Measurements from ENCODE around the gene PLK2.

Gene PLK2

DNA sequence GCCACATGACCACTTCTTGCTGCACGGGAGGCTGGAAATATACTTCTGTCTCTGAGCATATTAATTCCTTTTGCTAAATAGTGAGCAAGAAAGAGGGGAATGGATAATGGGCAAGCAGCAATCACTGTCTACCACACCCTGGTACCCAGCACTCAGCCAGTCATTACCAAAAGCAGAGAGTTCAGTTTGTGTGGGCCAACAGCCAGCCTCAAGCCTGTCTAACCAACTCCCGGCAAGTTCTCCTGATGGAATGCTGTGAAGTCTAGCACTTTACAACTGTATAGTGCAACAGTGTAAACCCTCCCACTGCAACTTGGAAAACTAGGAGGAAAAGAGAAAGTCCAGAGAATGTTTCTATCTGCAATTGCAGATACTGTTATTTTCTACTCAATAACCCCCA, 47.8 kb downstream of the PLK2 start:
- Histone ChIP-seq H3K36me3 (no peaks in the 10 kb centered on the region), H3K4me1 (ENCODE audit: control insufficient read depth in 1 of 2, insufficient read depth in 1 of 2, low read depth in 1 of 2, low read length in 1 of 2) (no peaks in the 10 kb centered on the region), H3K9me3 (no peaks in the 10 kb centered on the region), H3K4me3 (ENCODE audit: low read depth in 1 of 2, low read length in 1 of 2) (no peak overlapping the region), H3K27ac (no peak overlapping the region), H3K27me3 (no peaks in the 10 kb centered on the region)
- TF ChIP-seq, protein P1, sequence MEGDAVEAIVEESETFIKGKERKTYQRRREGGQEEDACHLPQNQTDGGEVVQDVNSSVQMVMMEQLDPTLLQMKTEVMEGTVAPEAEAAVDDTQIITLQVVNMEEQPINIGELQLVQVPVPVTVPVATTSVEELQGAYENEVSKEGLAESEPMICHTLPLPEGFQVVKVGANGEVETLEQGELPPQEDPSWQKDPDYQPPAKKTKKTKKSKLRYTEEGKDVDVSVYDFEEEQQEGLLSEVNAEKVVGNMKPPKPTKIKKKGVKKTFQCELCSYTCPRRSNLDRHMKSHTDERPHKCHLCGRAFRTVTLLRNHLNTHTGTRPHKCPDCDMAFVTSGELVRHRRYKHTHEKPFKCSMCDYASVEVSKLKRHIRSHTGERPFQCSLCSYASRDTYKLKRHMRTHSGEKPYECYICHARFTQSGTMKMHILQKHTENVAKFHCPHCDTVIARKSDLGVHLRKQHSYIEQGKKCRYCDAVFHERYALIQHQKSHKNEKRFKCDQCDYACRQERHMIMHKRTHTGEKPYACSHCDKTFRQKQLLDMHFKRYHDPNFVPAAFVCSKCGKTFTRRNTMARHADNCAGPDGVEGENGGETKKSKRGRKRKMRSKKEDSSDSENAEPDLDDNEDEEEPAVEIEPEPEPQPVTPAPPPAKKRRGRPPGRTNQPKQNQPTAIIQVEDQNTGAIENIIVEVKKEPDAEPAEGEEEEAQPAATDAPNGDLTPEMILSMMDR (IDR thresholded peaks at IDR 0.05) = no peak

DNA sequence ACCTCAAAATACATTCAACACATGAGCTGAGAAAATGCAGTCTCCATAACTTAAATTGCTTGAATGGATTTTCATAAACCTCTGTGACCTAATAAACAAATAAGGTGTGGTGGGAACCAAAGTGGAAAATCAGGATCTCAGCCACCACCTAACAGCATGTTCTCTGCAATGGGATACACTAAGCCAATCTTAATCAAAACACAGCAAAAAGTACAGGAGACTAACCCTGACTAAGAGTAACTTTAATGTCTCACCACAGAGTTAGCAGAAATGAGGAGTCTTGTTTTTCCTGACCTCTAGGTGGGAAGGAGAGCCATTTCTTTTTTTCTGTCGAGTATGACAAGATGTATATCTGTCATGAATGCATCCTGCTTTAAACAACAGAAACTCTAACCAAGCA, 48.5 kb downstream of the PLK2 start:
- Histone ChIP-seq H3K4me1 (ENCODE audit: control insufficient read depth in 1 of 2, insufficient read depth in 1 of 2, low read depth in 1 of 2, low read length in 1 of 2) (no peaks in the 10 kb centered on the region), H3K36me3 (no peaks in the 10 kb centered on the region), H3K4me3 (ENCODE audit: low read depth in 1 of 2, low read length in 1 of 2) (no peak overlapping the region), H3K27ac (no peak overlapping the region), H3K27me3 (no peaks in the 10 kb centered on the region), H3K9me3 (no peaks in the 10 kb centered on the region)
- TF ChIP-seq, protein P1 (IDR thresholded peaks at IDR 0.05) = no peak

DNA sequence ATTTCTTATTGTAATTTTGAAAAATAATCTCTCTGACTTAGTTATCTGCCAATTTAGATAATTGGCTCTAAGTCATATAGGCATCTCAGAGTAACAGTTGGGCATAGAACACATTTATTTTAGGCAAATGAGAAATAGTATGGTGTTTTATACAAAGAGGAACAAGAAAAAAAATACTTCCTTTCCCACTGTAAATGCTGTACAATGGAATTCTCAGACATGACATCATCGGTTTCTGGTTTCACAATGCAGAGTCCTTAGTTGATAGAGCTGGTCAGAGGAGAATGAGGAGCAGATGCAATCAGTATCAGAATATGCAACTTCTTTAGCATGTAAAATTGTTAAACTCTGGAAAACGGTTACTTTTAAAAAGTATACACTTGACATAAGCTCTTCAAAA, 49.4 kb downstream of the PLK2 start:
- Histone ChIP-seq H3K9me3 (no peaks in the 10 kb centered on the region), H3K4me1 (ENCODE audit: control insufficient read depth in 1 of 2, insufficient read depth in 1 of 2, low read depth in 1 of 2, low read length in 1 of 2) (no peaks in the 10 kb centered on the region), H3K27ac (no peak overlapping the region), H3K4me3 (ENCODE audit: low read depth in 1 of 2, low read length in 1 of 2) (no peak overlapping the region), H3K36me3 (no peaks in the 10 kb centered on the region), H3K27me3 (no peaks in the 10 kb centered on the region)
- TF ChIP-seq, protein P1 (IDR thresholded peaks at IDR 0.05) = no peak

DNA sequence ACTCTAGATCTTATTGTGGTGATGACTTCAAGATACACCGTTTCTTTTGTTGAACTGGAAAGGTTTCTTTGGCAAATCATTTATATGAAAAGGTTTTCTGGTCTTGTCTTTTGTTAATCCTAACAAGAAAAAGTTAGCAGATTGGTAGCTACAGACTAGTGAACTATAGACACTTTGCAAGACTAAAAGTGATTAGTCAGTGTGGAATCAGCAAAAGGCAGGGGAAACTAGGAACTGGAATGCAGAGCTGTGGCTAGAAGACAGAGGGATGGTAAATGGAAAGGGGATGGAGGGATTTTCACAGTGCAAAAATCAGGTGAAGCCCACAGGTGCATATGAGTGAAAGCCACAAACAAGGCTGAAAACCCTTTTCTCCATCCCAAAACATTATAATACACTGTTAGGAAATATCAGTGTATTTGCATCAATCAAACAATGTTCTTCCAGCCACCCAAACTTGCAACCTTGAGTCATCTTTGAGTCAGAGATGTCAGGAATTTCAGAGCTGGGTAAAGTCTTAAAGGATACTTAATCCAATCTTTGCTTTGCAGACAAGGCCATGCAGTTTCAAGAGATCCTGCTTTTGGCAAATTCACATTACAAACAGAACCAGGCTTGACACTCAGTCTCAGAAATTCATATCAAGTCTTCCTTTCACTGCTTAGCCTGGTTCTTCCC, 52.7 kb downstream of the PLK2 start:
- H3K4me3 ChIP-seq (ENCODE audit: low read depth in 1 of 2, low read length in 1 of 2) = no peak overlapping the region
- no peaks in the 10 kb centered on the region for H3K4me1 ChIP-seq (ENCODE audit: control insufficient read depth in 1 of 2, insufficient read depth in 1 of 2, low read depth in 1 of 2, low read length in 1 of 2)
- H3K27me3 ChIP-seq = no peaks in the 10 kb centered on the region
- H3K27ac ChIP-seq = no peak overlapping the region
- TF ChIP-seq, protein P1 (IDR thresholded peaks at IDR 0.05) = no peak
- H3K36me3 ChIP-seq = no peaks in the 10 kb centered on the region
- H3K9me3 ChIP-seq = no peaks in the 10 kb centered on the region

DNA sequence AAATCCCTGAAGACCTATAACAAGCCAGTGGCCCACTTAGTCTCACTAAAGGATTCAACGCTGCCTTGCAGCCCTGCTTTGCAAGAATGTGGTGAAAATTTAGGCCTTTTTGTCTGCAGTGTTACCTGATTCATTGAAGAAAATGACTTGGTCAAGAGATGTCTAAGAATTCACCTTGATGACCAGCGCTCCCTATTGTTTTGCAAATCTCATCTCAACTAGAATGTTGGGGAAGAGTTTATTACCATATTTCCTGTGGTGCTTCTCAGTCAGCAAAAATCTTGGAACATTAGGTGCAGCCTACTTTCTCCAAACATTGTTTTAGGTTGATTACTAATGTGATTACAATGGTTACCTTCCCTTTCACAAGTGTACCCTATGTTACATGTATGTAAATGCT, 53.5 kb downstream of the PLK2 start:
- Histone ChIP-seq H3K4me1 (ENCODE audit: control insufficient read depth in 1 of 2, insufficient read depth in 1 of 2, low read depth in 1 of 2, low read length in 1 of 2) (no peaks in the 10 kb centered on the region), H3K4me3 (ENCODE audit: low read depth in 1 of 2, low read length in 1 of 2) (no peak overlapping the region), H3K9me3 (no peaks in the 10 kb centered on the region), H3K36me3 (no peaks in the 10 kb centered on the region), H3K27ac (no peak overlapping the region), H3K27me3 (no peaks in the 10 kb centered on the region)
- TF ChIP-seq, protein P1 (IDR thresholded peaks at IDR 0.05) = no peak
